Sigmoid colon (tissue), 4 donors: ENCODE data around the gene UTP4.

ENCODE experiments used
- CTCF ChIP-seq, 4 experiments: fragments of 450-650 bp in 3 of 4; fragments of 200-600 bp in 1 of 4; IDR thresholded peaks; one replicate each; pipeline ENCODE4 v1.5.1; 2016 to 2019; ENCODE audit warnings: antibody characterized with exemption in 4 of 4, mild to moderate bottlenecking in 3 of 4, moderate library complexity in 2 of 4
- POLR2A ChIP-seq, 2 donors: fragments of 450-650 bp; IDR thresholded peaks; one replicate each; pipeline ENCODE4 v1.6.1; 2016; ENCODE audit warnings: antibody characterized with exemption in 2 of 2, mild to moderate bottlenecking in 2 of 2, moderate library complexity in 2 of 2
- POLR2AphosphoS5 ChIP-seq, 4 donors: sonication (generic); formaldehyde crosslinking; IDR thresholded peaks; one replicate each; pipeline ENCODE4 v1.6.1; 2017; ENCODE audit warnings: antibody characterized with exemption in 4 of 4

- TF ChIP-seq CTCF (IDR thresholded peaks at IDR 0.05) = no peak
- TF ChIP-seq POLR2A (IDR thresholded peaks at IDR 0.05) = no peak
- TF ChIP-seq POLR2AphosphoS5 (IDR thresholded peaks at IDR 0.05) = no peak
Measured at GRCh38 chr16:69201787-69202186, 69.3 kb downstream of the UTP4 start.
